Measurements from ENCODE around the gene PALLD.

Gene PALLD

DNA sequence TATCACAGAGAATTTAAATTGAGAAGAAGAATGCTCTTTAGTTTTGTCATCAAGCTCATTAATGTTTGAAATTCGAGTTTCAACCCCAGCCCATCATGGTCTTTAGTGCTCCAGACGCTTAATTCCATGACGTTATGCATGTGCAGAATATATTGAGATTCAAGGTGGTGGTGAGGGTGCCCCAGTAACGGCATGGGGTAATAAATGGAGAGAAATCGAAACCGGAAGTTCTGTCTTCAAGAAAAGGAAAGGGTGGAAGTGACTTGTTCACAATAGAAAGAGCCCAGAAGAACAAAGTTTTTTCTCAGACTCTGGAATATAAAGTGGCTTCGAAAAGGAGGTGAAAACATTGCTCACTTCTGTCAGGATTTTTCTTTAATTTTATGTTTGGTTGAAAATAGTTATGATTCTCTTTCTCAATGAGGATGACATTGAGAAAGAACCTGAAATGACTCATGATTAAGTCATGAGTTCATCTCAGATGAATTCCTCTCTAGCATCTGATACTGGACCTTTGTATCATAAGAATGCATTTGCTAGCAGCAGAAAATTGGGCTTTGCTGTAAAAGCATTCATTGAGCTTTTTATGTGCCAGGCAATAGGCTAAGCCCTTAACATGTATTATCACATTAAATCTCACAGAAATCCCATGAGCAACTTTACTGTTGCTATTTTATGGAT is 15.8 kb upstream of the PALLD start:
- peak; percentile 85 for DNase-seq (ENCODE audit: low read depth)
- TF ChIP-seq MYC (IDR thresholded peaks at IDR 0.05; ENCODE audit: low read depth, low read length) (0 out of 2 replicates have a peak, but pooled peaks have one; percentile 13), POLR2A (IDR thresholded peaks at IDR 0.05; ENCODE audit: extremely low read depth, insufficient read length) (no peak)
- peak overlapping the region; percentile 88 for H3K4me3 ChIP-seq (ENCODE audit: low read depth, low read length)

DNA sequence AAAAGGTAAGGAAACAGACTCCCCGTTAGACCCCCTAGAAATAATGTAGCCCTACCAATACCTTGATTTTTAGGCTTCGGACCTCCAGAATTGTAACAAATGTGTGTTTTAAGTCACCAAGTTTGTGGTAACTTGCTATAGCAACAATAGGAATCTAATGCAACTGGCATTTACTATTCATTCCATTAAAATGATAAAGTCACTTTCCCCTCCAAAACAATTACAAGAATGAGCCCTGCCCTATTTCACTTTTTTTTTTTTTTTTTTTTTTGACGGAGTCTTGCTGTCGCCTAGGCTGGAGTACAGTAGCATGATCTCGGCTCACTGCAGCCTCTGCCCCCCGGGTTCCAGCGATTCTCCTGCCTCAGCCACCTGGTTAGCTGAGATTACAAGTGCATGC is 13.0 kb upstream of the PALLD start:
- no peak overlapping the region for H3K4me3 ChIP-seq (ENCODE audit: low read depth, low read length)
- no peak for DNase-seq (ENCODE audit: low read depth)
- no peak for TF ChIP-seq MYC (IDR thresholded peaks at IDR 0.05; ENCODE audit: low read depth, low read length)
- TF ChIP-seq POLR2A (IDR thresholded peaks at IDR 0.05; ENCODE audit: extremely low read depth, insufficient read length), result no peak
- no peak for TF ChIP-seq CTCF (IDR thresholded peaks at IDR 0.05; ENCODE audit: low read depth, low read length)
- no peak for TF ChIP-seq MAX (IDR thresholded peaks at IDR 0.05; ENCODE audit: low read depth, low read length)

DNA sequence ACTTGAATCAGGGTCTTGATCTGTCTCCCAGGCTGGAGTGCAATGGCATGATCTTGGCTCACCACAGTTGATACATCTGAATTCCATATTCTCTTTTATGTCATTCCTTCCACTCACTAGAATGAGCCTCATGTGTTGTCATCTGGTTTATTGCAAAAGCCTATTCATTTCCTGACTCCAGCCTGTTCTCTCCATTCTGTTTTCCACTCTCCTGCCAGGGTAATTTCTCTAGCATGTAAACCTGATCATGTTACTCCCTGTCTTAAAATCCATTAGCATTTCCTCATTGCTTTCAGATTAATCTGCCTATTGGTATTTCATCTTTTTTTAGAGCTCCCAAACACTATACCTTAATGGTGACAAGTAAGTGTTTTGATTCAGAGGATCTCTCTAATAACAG is 12.2 kb upstream of the PALLD start:
- TF ChIP-seq POLR2A (IDR thresholded peaks at IDR 0.05; ENCODE audit: extremely low read depth, insufficient read length), result no peak
- TF ChIP-seq MAX (IDR thresholded peaks at IDR 0.05; ENCODE audit: low read depth, low read length), result no peak
- no peak for TF ChIP-seq CTCF (IDR thresholded peaks at IDR 0.05; ENCODE audit: low read depth, low read length)
- no peak for TF ChIP-seq MYC (IDR thresholded peaks at IDR 0.05; ENCODE audit: low read depth, low read length)
- DNase-seq (ENCODE audit: low read depth), result no peak
- H3K4me3 ChIP-seq (ENCODE audit: low read depth, low read length), result no peak overlapping the region

DNA sequence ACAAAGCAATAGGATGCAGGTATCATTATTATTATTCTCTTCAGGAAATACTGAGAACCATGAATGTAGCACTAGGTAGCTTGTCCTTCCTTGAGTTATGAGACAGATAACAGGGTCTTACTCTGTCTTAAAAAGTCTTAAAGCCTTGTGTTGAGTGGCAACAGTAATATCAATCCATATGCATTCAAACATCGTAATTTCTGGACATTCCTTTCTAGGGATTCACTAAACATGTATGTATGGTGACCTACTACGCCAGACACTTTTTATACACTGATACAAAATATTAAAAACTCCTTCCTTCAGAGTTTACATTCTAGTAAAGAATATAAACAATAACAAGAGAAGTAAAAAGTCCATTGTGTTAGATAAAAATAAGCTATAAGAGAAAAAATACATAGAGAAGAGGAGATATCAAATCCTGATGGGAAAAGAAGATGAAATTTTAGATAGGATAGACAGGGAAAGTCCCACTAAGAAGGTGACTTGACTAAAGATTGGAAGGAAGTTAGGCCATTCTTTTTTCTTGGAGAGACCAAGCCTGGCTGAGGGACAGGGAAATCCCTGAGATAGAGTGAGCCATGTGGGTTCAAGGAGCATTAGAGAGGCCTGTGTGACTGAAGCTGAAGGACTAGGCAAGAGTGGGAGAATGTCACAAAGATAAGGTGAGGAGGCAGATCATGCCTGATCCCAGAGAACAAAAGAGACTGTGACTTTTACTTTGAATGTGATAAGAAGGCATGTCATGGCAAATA is 11.5 kb upstream of the PALLD start:
- DNase-seq (ENCODE audit: low read depth), result no peak
- H3K4me3 ChIP-seq (ENCODE audit: low read depth, low read length), result no peak overlapping the region
- TF ChIP-seq MAX (IDR thresholded peaks at IDR 0.05; ENCODE audit: low read depth, low read length) (no peak), MYC (IDR thresholded peaks at IDR 0.05; ENCODE audit: low read depth, low read length) (no peak), CTCF (IDR thresholded peaks at IDR 0.05; ENCODE audit: low read depth, low read length) (no peak), POLR2A (IDR thresholded peaks at IDR 0.05; ENCODE audit: extremely low read depth, insufficient read length) (no peak)

DNA sequence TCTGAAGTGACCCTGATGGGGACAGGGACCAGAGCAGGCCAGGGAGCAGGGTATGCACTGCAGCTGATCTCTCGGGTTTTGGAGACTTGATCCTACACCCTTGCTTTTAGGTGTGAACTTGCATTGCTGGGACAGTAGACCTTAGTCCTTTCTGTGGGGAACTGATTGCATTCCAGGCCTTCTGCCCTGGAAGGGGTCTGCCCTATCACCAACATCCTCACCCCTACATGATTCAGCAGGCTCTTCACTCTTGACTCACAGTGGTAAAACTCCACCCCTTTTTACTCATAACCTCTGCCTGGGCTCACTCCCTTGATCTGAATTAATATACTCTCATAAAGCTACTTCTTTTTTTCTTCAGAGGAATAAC is 10.0 kb upstream of the PALLD start:
- DNase-seq (ENCODE audit: low read depth), result peak; percentile 60
- no peak overlapping the region for H3K4me3 ChIP-seq (ENCODE audit: low read depth, low read length)
- TF ChIP-seq CTCF (IDR thresholded peaks at IDR 0.05; ENCODE audit: low read depth, low read length) (no peak), POLR2A (IDR thresholded peaks at IDR 0.05; ENCODE audit: extremely low read depth, insufficient read length) (no peak), MYC (IDR thresholded peaks at IDR 0.05; ENCODE audit: low read depth, low read length) (no peak), MAX (IDR thresholded peaks at IDR 0.05; ENCODE audit: low read depth, low read length) (no peak)

- H3K4me3 ChIP-seq (ENCODE audit: low read depth, low read length), result no peak overlapping the region
- no peak for DNase-seq (ENCODE audit: low read depth)
- TF ChIP-seq MYC (IDR thresholded peaks at IDR 0.05; ENCODE audit: low read depth, low read length), result no peak
- no peak for TF ChIP-seq POLR2A (IDR thresholded peaks at IDR 0.05; ENCODE audit: extremely low read depth, insufficient read length)
- TF ChIP-seq MAX (IDR thresholded peaks at IDR 0.05; ENCODE audit: low read depth, low read length), result no peak
- no peak for TF ChIP-seq CTCF (IDR thresholded peaks at IDR 0.05; ENCODE audit: low read depth, low read length)
Measured at GRCh38 chr4:168487282-168488035, 9.4 kb upstream of the PALLD start.
